ENCODE measurements around the gene MAG.

Gene MAG, protein sequence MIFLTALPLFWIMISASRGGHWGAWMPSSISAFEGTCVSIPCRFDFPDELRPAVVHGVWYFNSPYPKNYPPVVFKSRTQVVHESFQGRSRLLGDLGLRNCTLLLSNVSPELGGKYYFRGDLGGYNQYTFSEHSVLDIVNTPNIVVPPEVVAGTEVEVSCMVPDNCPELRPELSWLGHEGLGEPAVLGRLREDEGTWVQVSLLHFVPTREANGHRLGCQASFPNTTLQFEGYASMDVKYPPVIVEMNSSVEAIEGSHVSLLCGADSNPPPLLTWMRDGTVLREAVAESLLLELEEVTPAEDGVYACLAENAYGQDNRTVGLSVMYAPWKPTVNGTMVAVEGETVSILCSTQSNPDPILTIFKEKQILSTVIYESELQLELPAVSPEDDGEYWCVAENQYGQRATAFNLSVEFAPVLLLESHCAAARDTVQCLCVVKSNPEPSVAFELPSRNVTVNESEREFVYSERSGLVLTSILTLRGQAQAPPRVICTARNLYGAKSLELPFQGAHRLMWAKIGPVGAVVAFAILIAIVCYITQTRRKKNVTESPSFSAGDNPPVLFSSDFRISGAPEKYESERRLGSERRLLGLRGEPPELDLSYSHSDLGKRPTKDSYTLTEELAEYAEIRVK

DNA sequence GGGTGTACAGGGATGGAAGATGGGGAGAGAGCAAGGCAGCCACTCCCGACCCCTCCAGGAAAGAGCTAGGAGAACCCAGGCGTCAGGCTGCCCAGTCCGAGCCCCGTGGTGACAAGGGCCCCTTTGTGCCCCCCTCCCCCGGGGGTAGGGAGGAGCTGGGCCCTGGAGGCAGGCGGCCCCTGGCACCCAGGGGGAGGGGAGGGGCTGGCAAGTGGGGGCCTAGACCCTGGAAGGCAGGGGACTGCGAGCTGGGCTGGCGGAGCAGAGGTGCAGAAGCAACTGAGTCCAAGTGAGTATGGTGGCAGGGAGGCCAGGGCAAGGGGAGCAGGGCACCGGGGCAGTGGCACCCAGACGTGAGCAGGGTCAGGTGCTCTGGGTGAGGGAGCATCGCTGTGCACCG is at the start of gene MAG:
Gene MAG (plus strand): TSS at position 246 of the 400 bp plus-strand sequence. CDS start 3,248 bp downstream, outside the sequence.
- H3K4me3 ChIP-seq (replicated peaks in 1 of 2; ENCODE audit: low read depth in 2 of 2, low read length in 2 of 2), result no peak within 1 kb of the TSS
- no peak for DNase-seq (ENCODE audit: low read depth in 2 of 2)
- TF ChIP-seq, protein P1, sequence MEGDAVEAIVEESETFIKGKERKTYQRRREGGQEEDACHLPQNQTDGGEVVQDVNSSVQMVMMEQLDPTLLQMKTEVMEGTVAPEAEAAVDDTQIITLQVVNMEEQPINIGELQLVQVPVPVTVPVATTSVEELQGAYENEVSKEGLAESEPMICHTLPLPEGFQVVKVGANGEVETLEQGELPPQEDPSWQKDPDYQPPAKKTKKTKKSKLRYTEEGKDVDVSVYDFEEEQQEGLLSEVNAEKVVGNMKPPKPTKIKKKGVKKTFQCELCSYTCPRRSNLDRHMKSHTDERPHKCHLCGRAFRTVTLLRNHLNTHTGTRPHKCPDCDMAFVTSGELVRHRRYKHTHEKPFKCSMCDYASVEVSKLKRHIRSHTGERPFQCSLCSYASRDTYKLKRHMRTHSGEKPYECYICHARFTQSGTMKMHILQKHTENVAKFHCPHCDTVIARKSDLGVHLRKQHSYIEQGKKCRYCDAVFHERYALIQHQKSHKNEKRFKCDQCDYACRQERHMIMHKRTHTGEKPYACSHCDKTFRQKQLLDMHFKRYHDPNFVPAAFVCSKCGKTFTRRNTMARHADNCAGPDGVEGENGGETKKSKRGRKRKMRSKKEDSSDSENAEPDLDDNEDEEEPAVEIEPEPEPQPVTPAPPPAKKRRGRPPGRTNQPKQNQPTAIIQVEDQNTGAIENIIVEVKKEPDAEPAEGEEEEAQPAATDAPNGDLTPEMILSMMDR (IDR thresholded peaks at IDR 0.05; ENCODE audit: low read depth, low read length), result no peak

DNA sequence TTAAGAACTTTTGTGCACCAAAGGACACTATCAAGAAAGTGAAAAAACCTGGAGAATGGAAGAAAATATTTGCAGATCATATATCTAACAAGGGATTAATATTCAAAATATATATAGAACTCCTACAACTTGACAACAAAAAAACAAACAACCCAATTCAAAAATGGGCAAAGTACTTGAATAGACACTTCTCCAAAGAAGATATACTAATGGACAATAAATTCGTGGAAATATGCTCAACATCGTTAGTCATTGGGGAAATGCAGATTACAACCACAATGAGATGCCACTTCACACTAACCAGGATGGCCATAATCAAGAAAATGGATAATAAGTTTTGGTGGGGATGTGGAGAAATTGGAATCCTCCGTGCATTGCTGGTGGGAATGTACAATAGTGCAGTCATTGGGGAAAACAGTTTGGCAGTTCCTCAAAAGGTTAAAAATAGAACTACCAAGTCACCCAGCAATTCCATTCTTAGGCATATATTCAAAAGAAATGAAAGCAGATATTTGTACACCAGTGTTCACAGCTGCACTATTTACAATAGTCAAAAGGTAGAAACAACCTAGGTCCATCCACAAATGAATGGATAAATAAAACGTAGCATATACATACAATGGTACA is 45.4 kb upstream of the MAG start:
- TF ChIP-seq, protein P1 (IDR thresholded peaks at IDR 0.05; ENCODE audit: low read depth, low read length), result no peak
- no peak for DNase-seq (ENCODE audit: low read depth in 2 of 2)
- no peak overlapping the region for H3K4me3 ChIP-seq (replicated peaks in 1 of 2; ENCODE audit: low read depth in 2 of 2, low read length in 2 of 2)

DNA sequence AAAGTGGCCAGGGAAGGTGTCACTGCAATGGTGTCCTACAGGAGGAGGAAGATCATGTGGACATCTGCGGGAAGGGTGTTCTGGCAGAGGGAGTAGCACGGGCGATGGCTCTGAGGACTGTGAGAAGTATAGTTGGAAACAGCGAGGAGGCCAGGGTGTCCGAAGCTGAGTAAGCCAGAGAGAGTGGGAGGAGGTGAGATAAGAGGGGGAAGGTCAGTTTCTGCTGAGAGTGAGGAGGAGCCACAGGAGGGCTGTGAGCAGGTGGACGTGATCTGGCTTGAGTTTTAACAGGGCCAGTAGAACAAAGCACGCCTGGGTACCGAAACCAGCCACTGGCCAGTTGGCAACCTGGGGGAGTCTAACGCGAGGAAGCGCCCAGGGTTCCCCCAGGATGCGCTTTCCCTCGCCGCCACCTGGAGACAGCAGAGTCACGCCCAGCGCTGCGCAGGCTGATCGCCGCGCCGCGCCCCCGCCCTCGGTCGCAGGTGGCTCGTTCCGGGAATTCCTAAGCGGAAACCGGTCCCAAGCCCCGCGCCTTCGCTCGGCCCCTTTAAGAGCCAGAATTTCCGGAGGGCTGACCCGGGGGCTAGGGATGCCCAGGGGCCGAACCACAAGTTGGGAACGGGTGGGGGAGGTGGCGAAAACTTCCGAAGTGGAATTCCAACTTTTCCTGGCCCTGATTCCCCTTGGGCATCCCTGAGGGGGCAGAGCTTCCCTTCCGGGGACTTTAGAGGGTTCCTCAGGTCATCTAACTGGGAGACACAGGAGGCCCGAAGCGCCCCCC is 44.2 kb upstream of the MAG start:
- TF ChIP-seq, protein P1 (IDR thresholded peaks at IDR 0.05; ENCODE audit: low read depth, low read length), result no peak
- H3K4me3 ChIP-seq (replicated peaks in 1 of 2; ENCODE audit: low read depth in 2 of 2, low read length in 2 of 2), result peak overlapping the region in 1 of 2 donors; percentile 5
- DNase-seq (ENCODE audit: low read depth in 2 of 2), result no peak

DNA sequence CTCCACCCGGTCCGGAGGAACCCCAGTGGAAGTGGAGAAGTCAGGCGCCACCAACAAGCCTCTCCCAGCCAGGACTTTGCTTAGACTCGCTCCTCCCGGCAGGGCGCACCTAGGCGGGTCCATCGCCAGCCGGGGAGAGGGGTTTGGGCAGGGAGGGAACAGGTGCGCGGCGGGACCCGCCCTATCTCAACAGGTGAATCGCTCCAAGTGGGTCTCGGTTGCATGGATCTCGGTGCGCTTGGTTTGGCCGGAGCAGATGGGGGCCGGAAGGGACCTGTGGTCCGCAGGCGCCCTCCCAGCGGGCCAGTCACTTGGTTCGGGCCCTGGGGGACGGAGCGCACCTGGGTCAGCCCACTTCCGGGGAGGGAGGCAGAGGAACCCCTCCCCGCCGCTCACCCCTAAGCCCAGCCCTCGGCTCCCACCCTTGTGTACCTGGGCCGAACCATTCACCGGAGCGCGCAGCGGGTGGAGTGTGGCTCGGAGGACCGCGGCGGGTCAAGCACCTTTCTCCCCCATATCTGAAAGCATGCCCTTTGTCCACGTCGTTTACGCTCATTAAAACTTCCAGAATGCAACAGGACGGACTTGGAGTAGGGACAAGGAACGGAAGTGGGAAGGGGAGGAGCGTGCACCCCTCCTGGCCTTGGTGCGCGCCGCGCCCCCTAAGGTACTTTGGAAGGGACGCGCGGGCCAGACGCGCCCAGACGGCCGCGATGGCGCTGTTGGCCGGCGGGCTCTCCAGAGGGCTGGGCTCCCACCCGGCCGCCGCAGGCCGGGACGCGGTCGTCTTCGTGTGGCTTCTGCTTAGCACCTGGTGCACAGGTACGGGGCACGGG is 43.4 kb upstream of the MAG start, which contains the start of gene LSR:
Gene LSR (plus strand): TSS at position 693 of the 836 bp plus-strand sequence. CDS start 21 bp downstream, at position 714.
- no peak for DNase-seq (ENCODE audit: low read depth in 2 of 2)
- H3K4me3 ChIP-seq (replicated peaks in 1 of 2; ENCODE audit: low read depth in 2 of 2, low read length in 2 of 2), result peak within 1 kb of the TSS in 1 of 2 donors; percentile 13
- TF ChIP-seq, protein P1 (IDR thresholded peaks at IDR 0.05; ENCODE audit: low read depth, low read length), result no peak

DNA sequence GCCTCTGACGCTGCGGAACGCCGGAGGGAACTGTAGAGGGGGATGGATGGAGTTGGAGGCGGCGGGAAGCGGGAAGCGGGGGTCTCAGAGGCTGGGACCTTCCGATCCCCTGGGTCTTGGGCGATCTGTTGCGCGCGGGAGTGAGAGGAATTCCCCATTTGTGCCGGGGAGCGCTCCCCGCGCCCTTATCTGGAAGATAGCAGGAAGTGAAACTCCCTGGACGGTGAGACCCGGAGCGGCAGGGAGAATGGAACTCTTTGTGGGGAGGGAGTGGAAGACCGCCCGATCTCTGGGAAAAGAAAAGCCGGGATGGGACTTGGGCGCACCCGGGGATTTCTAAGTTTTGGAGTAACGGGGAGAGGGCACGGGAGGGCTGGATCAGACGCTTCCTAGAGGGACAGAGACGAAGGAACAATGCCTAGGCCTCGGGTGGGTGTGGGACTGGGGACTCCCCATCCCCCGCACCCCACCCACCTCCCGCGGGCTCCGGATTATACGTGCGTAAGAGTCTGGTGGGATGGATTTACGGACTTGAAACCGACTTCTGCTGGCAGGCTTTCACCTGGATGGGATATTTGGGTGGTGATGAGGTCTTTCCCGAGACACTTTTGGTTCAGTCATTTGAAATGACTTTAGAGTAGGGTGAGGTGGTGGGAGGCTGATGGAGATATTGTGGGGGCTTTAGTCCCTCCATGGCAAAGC is 42.7 kb upstream of the MAG start:
- peak overlapping the region in 1 of 2 donors; percentile 13 for H3K4me3 ChIP-seq (replicated peaks in 1 of 2; ENCODE audit: low read depth in 2 of 2, low read length in 2 of 2)
- TF ChIP-seq, protein P1 (IDR thresholded peaks at IDR 0.05; ENCODE audit: low read depth, low read length), result no peak
- no peak for DNase-seq (ENCODE audit: low read depth in 2 of 2)

Measured in cardiac fibroblast (primary cell).